Ammon's horn (tissue), 1 donor: ENCODE data around the gene MAPK9.
A peak's percentile ranks its signal among the peaks of the same experiment; 100 is the strongest.
"Not testable (repeated sequence)": the region's sequence is repeated elsewhere in the genome, so short reads cannot be mapped to it uniquely, and the experiment has no call there.

ENCODE experiments used
- DNase-seq: peaks from one replicate; pipeline ENCODE4 v3.0.0-alpha.2; 2016; ENCODE audit warnings: low spot score

The MAPK9 gene

DNA sequence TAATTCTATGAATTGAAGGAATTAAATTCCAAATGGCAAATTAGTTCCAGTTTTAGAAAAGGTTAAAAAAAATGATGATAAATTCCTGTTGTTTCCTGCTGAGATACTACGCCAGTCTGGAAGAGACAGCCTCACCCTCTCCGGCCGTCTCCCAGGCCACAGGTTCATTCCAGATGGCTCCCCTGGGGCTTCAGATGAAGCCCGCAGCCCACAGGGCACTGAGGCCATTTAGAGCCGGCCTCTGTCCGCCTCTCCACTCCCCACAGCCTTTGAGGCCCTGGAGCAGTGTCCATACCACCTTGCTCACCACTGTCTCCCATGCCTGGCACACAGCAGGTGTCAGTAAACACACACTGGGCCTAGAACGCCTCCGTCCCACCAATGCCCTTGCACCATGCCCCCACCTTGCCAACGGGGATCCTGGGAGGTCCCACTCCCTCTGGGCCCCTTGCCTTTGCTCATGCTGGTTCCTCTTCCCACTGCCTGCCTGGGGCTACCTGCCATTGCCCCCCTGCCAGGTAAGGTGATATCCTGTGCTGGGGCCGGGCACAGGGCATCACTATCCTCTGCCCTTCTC lies 35.2 kb upstream of the MAPK9 start:
- no peak for DNase-seq

- peak; percentile 37 for DNase-seq
Measured at GRCh38 chr5:180324601-180324950, 32.7 kb upstream of the MAPK9 start.

GRCh38 chr5:180323941-180324600 lies 32.2 kb upstream of the MAPK9 start:
- DNase-seq, result peak; percentile 36

- no peak for DNase-seq
Measured at GRCh38 chr5:180323160-180323559, 31.3 kb upstream of the MAPK9 start.

GRCh38 chr5:180318456-180319089 lies 26.7 kb upstream of the MAPK9 start:
- DNase-seq, result no peak

GRCh38 chr5:180316586-180316985 lies 24.7 kb upstream of the MAPK9 start:
- no peak for DNase-seq

GRCh38 chr5:180315762-180316212 lies 23.9 kb upstream of the MAPK9 start:
- peak; percentile 79 for DNase-seq

DNA sequence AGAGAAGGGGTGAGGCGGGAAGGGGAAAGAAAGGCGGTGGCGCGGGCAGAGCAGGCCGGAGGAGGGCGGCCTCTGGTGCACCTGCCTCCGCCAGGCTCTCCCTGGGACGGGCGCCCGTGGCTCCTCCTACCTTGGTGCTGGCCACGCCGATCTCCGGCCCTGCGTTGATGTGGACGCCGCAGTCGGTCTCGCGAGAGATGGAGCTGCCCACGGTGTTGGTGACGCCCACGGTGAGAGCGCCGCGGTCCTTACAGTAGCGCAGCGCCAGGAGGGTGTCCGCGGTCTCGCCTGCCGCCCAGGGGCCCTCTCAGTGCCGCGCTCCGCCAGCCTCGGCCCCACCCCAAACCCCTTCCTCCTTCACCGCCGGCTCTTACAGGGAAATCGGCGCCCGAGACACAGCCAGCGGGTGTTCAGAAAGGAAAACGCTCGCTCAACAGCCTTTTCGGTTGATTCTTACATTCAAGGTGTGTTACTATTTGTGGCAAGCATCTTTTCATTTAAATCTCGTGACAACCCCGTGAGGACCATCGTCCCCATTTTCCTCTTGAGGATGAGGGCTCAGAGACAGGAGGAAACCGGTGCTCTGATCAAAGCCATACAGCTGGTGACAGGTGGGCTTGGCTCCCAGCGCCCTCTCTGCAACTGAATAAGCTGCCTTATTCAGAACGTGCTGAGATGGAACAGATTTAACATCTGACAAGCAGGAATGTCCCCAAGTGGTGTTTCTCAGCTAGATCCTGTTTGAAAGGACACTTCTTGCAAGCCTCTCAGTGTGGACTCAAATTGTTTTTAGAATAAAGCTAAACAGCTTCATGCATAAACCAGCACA lies 22.0 kb upstream of the MAPK9 start:
- peak; percentile 84 for DNase-seq

- no peak for DNase-seq
Measured at GRCh38 chr5:180311216-180311615, 19.3 kb upstream of the MAPK9 start.

GRCh38 chr5:180306796-180307195 lies 14.9 kb upstream of the MAPK9 start:
- DNase-seq, result no peak

DNA sequence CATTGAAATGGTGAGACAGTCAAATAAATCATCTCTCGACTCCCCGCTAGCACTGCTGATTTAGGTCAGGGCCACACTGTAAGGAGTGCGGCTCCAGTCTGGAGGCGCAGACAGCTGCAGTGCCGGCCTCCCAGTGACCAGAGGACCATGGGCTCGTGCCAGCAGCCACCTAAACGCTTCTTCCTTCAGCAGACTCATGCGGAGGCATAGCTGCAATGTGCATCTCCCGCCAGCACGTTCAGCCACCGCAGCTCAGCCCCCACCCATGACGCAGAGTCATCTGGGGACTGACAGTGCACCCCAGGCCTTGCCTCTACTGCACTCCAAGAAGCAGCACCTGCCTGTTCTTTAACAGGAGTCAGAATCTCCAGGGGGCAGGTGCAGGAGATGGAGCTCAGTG lies 13.6 kb upstream of the MAPK9 start:
- no peak for DNase-seq

DNA sequence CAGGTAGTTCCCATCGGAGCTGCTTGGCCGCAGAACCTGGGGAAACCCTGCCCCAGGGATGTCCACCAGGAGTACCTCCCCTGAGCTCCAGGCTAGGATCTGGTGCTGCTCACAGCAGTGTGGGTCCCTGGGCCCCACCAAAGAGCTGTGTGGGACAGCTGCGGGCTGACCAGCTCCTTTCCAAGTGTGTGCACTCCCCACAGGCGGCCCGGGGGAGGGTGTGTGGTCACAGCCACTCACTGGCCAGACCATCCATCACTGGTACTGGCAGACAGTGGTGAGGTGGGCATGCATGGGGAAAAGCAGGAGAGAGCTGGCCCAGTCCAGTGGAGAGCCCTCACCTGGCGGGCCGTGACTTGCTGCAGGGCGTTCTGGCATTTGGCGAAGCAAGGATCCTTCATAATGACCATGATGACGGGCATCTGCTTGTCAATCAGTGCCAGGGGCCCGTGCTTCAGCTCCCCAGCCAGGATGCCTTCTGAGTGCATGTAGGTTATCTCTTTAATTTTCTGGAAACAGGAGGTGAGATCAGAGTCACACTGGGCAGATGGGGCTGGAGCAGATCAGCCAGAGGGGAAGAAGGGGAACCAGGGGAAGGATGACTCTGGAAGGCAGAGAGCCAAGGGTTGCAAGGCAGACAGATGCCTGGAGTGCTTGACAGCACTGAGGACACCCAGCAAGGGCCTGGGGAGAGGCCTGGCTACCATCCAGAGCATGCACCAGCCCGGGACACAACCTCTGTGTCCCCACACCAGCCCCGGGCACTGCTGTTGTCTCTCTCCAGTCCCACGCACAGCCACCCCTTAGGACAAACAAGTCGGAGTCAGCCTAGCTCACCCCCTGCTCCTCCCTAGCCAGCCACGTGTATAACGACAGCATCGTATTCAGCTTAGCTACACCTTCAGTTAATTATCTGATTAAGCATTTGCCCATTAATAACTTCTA lies 12.8 kb upstream of the MAPK9 start:
- DNase-seq, result no peak

DNA sequence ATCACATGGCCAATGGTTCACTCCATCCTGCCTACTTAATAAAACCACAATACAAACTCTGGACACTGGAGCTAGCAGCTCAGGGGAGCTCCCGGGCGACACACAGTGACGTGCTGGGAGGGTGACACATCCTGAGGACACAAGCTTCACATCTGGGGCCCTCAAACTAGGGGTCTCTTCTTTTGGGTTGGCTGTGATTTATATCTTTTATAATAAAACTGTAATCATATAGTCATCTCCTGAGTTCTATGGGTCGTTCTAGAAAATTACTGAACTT lies 12.1 kb upstream of the MAPK9 start:
- DNase-seq, result no peak

DNA sequence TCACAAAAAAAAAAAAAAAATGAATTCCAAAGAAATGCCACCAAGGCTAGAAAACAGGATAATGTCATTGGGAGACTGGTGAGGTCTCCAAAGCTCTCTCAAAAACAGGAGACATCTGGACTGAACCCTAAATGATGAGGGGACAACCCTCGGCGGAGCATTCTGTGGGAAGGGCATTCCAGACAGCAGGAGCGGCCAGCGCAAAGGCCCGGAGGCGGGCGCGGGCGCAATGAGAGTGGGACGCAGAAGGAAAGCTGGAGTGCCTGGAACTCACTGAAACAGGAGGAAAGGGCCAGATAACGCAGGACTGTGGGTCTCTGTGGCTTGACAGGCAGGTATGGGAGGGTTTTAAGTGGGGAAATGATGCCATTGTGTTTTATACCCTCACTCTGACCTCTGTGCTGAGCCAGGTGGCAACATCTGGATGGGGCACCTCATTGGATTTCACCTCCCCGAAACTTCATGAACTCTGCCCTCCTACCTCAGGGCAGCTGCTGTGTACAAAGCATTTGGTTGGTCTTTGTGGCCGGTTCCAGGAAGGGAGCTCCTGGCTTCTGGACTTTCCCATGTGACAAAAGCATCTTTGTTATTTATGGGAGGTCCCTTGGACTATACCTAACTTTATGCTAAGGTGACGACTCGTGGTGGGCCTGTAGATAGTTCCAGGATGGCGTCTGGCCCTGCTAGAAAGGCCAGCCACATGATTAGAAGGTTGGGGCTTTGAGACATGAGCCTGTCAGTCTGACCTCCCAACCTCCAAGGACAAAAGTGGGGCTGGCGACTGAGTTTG lies 11.5 kb upstream of the MAPK9 start:
- no peak for DNase-seq

GRCh38 chr5:180302256-180302655 lies 10.4 kb upstream of the MAPK9 start:
- no peak for DNase-seq

DNA sequence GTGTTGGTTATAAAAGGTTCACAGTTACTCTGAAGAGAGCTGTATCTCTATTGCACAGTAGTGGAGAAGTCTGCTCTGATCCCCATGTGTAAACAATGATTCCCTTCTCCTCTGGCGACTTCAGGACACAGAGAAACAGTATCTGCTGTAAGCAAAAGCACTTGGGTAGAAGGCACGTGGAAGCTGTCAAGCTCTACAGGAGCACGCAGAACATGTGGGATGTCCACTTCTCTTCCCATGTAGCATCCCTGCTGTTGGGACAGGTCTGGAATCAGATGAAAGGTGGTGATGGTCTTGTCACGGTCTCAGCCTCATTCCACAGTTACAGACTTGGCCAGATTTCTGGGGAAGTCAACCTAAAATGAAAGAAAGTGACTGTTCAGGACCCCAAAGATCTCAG lies 9.4 kb upstream of the MAPK9 start:
- DNase-seq, result no peak

GRCh38 chr5:180299526-180299925 lies 7.6 kb upstream of the MAPK9 start:
- no peak for DNase-seq

GRCh38 chr5:180299014-180299413 lies 7.1 kb upstream of the MAPK9 start:
- DNase-seq, result not testable (repeated sequence)

GRCh38 chr5:180297587-180298282 lies 5.9 kb upstream of the MAPK9 start:
- no peak for DNase-seq

DNA sequence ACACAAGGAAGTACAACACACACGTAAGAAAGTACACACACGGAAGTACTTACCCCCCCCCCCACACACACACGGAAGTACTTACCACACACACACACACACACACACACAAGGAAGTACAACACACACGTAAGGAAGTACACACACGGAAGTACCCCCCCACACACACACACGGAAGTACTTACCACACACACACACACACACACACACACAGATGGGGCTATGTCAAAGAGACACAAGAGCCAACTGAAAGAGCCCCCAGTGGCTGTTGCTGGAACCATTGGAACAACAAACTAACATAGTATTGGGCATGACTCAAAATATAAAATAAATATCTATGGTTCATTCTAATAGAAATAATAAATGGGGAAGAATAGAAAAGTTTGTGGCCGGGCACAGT lies 4.9 kb upstream of the MAPK9 start:
- no peak for DNase-seq
